Thymus (tissue), 11 donors: Measurements from ENCODE around the gene CCR8. TPM values are rescaled to one million over a fixed set of nuclear protein-coding genes. Genes with fewer than 3 reads are reported as not detected.
A peak's percentile ranks its signal among the peaks of the same experiment; 100 is the strongest.
"Not testable (repeated sequence)": the region's sequence is repeated elsewhere in the genome, so short reads cannot be mapped to it uniquely, and the experiment has no call there.

Experiments
- DNase-seq, 9 donors: peaks; one replicate each; pipeline ENCODE4 v3.0.0-alpha.2; 2013; ENCODE audit warnings: low spot score in 9 of 9, low read depth in 6 of 9, missing footprints in 1 of 9
- H3K27ac ChIP-seq, 2 donors: one replicate each; pipeline ENCODE4 v1.5.1; 2013; ENCODE audit warnings: control low read depth in 1 of 2, low read depth in 1 of 2, low read length in 1 of 2, mild to moderate bottlenecking in 1 of 2, moderate library complexity in 1 of 2
- H3K27me3 ChIP-seq, 2 donors: one replicate each; pipeline ENCODE4 v1.5.1; 2013; ENCODE audit warnings: low read length in 1 of 2; ENCODE audit not compliant: control insufficient read depth in 2 of 2, insufficient read depth in 1 of 2
- H3K36me3 ChIP-seq, 2 donors: one replicate each; pipeline ENCODE4 v1.5.1; 2013; ENCODE audit warnings: low read length in 1 of 2, mild to moderate bottlenecking in 1 of 2, moderate library complexity in 1 of 2; ENCODE audit not compliant: control insufficient read depth in 2 of 2, insufficient read depth in 2 of 2
- H3K4me1 ChIP-seq, 2 donors: one replicate each; pipeline ENCODE4 v1.5.1; 2013; ENCODE audit warnings: low read length in 2 of 2; ENCODE audit not compliant: control insufficient read depth in 2 of 2, insufficient read depth in 2 of 2
- H3K4me3 ChIP-seq, 2 donors: one replicate each; pipeline ENCODE4 v1.5.1; 2013; ENCODE audit warnings: low read length in 2 of 2, control low read depth in 1 of 2, mild to moderate bottlenecking in 1 of 2
- H3K9me3 ChIP-seq, 2 donors: one replicate each; pipeline ENCODE4 v1.5.1; 2013; ENCODE audit warnings: low read length in 1 of 2, mild to moderate bottlenecking in 1 of 2; ENCODE audit not compliant: control insufficient read depth in 2 of 2, insufficient read depth in 1 of 2
- WGBS: extraction: QIAGEN DNeasy Blood & Tissue Kit; methylation state at CpG from one replicate; pipeline ENCODE4 v1.1.7; 2013; 5-methylcytosine and 5-hydroxymethylcytosine counted together
- polyA plus RNA-seq: library from polyadenylated mRNA; stranded (reverse); fragments of 200-250 nt; gene quantifications from one replicate; pipeline ENCODE4 v1.2.3, GENCODE V29; 2013
- total RNA-seq: library from RNA; stranded (reverse); fragments of 120-200 nt; gene quantifications from one replicate; pipeline ENCODE4 v1.2.4, GENCODE V29; 2013
- donor health status: healthy.

The CCR8 gene
- total and polyA plus RNA-seq, 2 donors: 1.8 to 2.1 TPM

- 63% methylated on average over 3 of the region's 3 CpGs for WGBS
Measured at GRCh38 chr3:39322209-39322715, 7.2 kb upstream of the CCR8 start.

GRCh38 chr3:39322936-39323335 lies 6.6 kb upstream of the CCR8 start:
- DNase-seq: no peak
- H3K36me3 ChIP-seq: no peaks in the 10 kb centered on the region
- no peaks in the 10 kb centered on the region for H3K9me3 ChIP-seq
- H3K27me3 ChIP-seq: no peaks in the 10 kb centered on the region
- peaks cover 3 to 8% of the 10 kb centered on the region in 2 donors for H3K4me1 ChIP-seq
- H3K4me3 ChIP-seq: no peak overlapping the region
- H3K27ac ChIP-seq: no peak overlapping the region

More at GRCh38 chr3:39322209-39322715, 7.2 kb upstream of the CCR8 start:
- not testable (repeated sequence) for DNase-seq, H3K9me3 ChIP-seq, H3K27me3 ChIP-seq, H3K27ac ChIP-seq, H3K4me1 ChIP-seq, H3K4me3 ChIP-seq, H3K36me3 ChIP-seq

- Histone ChIP-seq H3K4me3 (no peak overlapping the region), H3K27ac (no peak overlapping the region), H3K4me1 (peaks cover 3 to 8% of the 10 kb centered on the region in 2 donors), H3K27me3 (no peaks in the 10 kb centered on the region), H3K9me3 (no peaks in the 10 kb centered on the region), H3K36me3 (no peaks in the 10 kb centered on the region)
- DNase-seq: no peak
- WGBS: 91% methylated on average over 2 of the region's 2 CpGs
Measured at GRCh38 chr3:39323494-39323893, 6.0 kb upstream of the CCR8 start.

GRCh38 chr3:39325236-39325635 lies 4.3 kb upstream of the CCR8 start:
- Histone ChIP-seq H3K27ac (no peak overlapping the region), H3K9me3 (no peaks in the 10 kb centered on the region), H3K27me3 (no peaks in the 10 kb centered on the region), H3K4me1 (peaks cover 11 to 19% of the 10 kb centered on the region in 2 donors), H3K36me3 (no peaks in the 10 kb centered on the region), H3K4me3 (no peak overlapping the region)
- WGBS: 96% methylated on average over 2 of the region's 2 CpGs
- DNase-seq: no peak

GRCh38 chr3:39327053-39327745 lies 2.3 kb upstream of the CCR8 start:
- WGBS: 72% methylated on average over 4 of the region's 4 CpGs
- H3K9me3 ChIP-seq: no peaks in the 10 kb centered on the region
- peak overlapping the region in 1 of 2 donors; percentile 40 for H3K27ac ChIP-seq
- no peak for DNase-seq
- no peaks in the 10 kb centered on the region for H3K27me3 ChIP-seq
- peaks cover 17 to 21% of the 10 kb centered on the region in 2 donors for H3K4me1 ChIP-seq
- H3K36me3 ChIP-seq: no peaks in the 10 kb centered on the region
- H3K4me3 ChIP-seq: no peak overlapping the region

GRCh38 chr3:39327746-39328349 lies 1.7 kb upstream of the CCR8 start:
- H3K27ac ChIP-seq: no peak overlapping the region
- H3K9me3 ChIP-seq: no peaks in the 10 kb centered on the region
- no peaks in the 10 kb centered on the region for H3K27me3 ChIP-seq
- DNase-seq: no peak
- H3K36me3 ChIP-seq: no peaks in the 10 kb centered on the region
- no peak overlapping the region for H3K4me3 ChIP-seq
- H3K4me1 ChIP-seq: peaks cover 17 to 21% of the 10 kb centered on the region in 2 donors
- 98% methylated on average over 4 of the region's 4 CpGs for WGBS

- Histone ChIP-seq H3K27me3 (no peaks in the 10 kb centered on the region), H3K4me3 (no peak overlapping the region), H3K36me3 (no peaks in the 10 kb centered on the region), H3K27ac (no peak overlapping the region), H3K4me1 (peaks cover 14 to 16% of the 10 kb centered on the region in 2 donors), H3K9me3 (no peaks in the 10 kb centered on the region)
- no peak for DNase-seq
Measured at GRCh38 chr3:39330824-39331223, 1.3 kb downstream of the CCR8 start.

- DNase-seq: no peak
- Histone ChIP-seq H3K4me1 (peaks cover 14 to 16% of the 10 kb centered on the region in 2 donors), H3K9me3 (no peaks in the 10 kb centered on the region), H3K36me3 (no peaks in the 10 kb centered on the region), H3K4me3 (no peak overlapping the region), H3K27ac (no peak overlapping the region), H3K27me3 (no peaks in the 10 kb centered on the region)
- WGBS: 98% methylated on average over 4 of the region's 4 CpGs
Measured at GRCh38 chr3:39332525-39332924, 3.0 kb downstream of the CCR8 start.

GRCh38 chr3:39333607-39334006 lies 4.1 kb downstream of the CCR8 start:
- Histone ChIP-seq H3K27me3 (no peaks in the 10 kb centered on the region), H3K9me3 (no peaks in the 10 kb centered on the region), H3K36me3 (no peaks in the 10 kb centered on the region), H3K27ac (no peak overlapping the region), H3K4me3 (no peak overlapping the region), H3K4me1 (peaks cover 14 to 16% of the 10 kb centered on the region in 2 donors)
- DNase-seq: no peak
